Right renal cortex interstitium (tissue), 3 donors: ENCODE results near the gene SUN3. TPM values are rescaled to one million over a fixed set of nuclear protein-coding genes. Genes with fewer than 3 reads are reported as not detected.
A peak's percentile ranks its signal among the peaks of the same experiment; 100 is the strongest.
"Not testable (repeated sequence)": the region's sequence is repeated elsewhere in the genome, so short reads cannot be mapped to it uniquely, and the experiment has no call there.

Experiments
- DNase-seq, 3 donors: peaks; one replicate each; pipeline ENCODE4 v3.0.0-alpha.2; 2013; ENCODE audit warnings: low read depth in 3 of 3, low spot score in 2 of 3
- polyA plus RNA-seq, 3 donors: library from polyadenylated mRNA; unstranded; fragments of 120-200 nt; gene quantifications; one replicate each; pipeline ENCODE4 v1.2.1, GENCODE V29; 2013; ENCODE audit not compliant: insufficient read length in 3 of 3

The SUN3 gene
- polyA plus RNA-seq, 3 donors: 0.11 to 0.37 TPM; not detected in 1

DNA sequence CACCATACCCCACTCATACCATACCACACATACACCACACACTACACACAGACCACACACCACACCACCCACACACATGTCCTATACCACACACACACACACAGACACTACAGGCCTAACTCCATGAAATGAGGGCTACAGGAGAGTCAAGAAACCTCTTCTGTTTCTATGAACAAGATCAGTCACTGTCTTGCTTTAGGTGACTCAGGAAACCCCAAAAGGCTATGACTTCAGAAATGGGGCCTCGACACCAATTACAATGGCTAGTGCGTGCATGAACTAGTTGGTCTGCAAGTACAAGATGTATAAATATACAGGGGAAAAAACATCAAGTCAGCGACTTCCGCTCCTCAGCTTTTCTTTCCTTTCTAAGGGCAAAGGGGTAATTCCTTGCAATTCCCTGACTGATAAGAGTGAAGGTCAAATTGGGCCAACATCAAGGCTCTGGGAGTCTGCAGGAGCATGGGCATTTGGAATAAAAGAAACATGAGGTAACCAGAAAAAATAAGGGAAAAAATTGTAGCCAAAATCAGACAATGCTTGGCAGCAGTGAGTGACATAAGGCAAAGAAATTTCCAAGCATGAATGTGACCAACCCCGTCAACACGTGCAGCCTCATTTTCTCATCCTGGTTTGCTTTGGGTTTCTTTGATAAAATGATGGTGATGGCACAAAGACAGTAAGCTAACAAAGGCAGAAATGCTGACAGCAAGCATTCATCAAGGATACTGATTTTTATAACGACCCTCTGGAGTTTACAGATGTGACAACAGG, 82.1 kb downstream of the SUN3 start:
- DNase-seq: no peak

DNA sequence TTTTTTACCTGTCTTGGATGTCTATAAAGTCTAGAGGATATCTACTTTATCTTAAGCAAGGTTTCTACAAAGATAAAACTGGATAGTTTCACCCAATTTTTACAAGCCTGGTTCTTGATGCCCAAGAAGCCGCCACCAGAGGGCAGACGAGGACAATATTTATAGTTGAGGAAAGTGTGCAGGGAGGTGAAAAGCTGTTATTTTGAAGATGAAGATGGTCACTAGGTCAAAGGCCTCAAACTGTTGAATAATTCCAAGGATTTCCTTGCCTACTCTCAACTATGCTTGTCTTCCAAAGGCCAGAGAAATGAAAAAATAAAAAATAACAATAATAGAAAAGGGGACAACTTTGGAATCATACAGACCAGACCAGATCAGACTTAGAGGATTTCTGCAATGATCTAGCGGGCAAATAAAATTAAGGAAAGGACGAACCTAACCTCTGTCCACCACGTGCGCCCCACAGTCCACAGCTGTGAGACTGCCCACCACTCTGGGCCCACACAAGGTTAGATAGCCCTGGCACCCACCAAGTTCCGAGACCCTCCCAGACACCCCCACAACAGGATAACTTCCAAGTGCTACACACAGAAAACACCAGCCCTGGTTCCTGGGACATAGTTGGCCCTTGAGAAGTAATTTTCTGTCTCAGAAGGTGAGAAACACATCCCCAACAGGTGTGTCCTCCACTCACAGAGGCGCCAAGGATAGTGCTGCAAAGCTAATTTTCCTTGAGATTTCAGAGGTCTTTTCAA, 83.5 kb downstream of the SUN3 start:
- DNase-seq: peak in 2 of 3 donors; percentile 36 to 44

DNA sequence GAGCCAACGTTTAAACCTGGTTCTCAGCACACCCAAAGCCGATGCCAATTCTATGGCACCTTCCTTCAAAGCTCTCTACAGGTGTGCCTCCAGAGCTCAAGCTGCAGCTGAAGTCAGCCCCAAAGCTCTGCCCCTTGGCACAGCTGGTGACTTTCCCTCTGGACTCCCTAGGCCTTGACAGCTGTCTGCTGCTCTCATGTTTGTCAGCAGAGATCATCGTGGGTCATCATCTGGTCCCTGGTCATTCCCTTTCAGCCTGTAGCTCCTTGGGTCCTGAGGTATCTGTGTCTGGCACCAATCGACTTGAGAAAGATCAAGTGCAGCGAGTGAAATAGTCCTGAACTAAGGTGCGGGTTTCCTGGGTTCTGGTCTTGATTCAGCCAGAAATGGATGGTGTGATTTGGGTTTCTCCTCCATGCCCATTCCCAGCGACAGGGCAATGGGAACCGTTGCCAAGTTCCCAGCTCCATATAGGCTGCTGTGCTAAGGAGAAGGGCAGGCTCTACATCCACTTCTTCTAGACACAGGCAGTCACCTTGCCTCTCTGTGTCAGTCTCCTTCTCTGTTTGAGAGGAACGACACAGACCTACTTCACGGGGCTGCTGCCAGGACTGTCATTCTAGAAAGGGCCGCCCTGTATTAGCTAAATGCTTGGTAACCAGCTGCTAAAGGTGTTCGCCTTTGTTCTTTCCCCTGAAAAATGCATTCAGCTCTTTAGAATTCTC, 84.2 kb downstream of the SUN3 start:
- DNase-seq: no peak

DNA sequence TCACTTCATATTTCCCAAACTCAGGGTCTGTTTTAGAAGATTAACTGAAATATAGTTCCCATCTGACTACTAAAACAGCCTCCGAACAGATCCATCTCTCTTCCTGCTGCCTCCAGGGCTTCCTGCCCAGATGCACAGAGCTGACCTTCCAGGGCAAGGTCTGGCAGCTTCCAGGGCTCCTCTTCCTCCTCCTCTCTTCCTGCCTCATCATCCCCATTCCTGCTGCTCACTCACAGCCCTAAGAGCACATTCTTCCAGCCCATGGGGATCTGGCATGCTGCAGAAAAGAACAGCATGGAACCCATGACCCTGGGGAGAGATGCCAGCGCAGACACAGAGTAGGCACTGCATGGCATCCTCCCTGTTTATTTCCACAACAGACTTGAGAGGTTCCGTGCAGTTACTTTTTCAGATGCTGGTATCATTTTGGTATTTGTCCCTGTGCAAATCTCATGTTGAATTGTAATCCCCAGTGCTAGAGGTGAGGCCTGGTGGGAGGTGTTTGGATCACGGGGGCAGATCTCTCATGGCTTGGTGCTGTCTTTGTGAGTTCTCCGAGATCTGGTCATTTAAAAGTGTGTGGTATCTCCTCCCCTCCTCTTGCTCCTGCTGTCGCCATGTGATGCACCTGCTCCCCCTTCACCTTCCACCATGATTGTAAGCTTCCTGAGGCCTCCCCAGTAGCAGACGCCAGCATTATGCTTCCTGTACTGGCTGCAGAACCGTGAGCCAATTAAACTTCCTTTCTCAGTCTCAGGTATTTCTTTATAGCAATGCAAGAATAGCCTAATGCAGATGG, 85.0 kb downstream of the SUN3 start:
- DNase-seq: no peak

DNA sequence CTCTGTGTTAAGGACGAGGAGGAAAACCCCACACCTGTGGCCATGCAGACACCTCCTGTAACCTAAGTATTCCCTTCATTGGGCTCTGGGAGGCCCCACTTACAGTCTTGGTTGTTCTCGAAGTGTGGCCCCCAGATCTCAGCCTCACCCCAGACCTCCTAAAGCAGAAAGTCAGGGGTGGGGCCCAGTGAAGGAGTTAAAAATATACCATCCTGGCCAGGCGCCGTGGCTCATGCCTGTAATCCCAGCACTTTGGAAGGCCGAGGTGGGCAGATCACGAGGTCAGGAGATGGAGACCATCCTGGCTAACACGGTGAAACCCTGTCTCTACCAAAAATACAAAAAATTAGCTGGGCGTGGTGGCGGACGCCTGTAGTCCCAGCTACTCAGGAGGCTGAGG, 86.3 kb downstream of the SUN3 start:
- not testable (repeated sequence) for DNase-seq

DNA sequence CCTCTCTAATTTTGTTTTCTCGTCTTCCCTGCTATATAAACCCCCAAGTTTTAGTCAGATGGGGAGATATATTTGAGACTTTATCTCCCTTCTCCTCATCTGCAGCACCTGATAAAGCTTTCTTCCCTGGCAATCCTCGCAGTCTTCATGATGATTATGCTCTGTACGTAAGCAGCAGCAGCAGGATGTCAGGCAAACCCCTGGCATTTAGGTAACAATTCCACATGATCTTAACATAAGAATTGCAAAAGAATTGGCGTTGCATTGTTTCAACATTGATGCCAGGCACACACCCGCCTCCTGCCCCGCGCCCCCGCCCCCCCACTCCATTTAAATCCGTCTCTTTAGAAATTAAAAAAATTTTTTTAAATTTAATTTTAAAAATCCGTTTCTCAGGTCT, 86.8 kb downstream of the SUN3 start:
- no peak for DNase-seq

DNA sequence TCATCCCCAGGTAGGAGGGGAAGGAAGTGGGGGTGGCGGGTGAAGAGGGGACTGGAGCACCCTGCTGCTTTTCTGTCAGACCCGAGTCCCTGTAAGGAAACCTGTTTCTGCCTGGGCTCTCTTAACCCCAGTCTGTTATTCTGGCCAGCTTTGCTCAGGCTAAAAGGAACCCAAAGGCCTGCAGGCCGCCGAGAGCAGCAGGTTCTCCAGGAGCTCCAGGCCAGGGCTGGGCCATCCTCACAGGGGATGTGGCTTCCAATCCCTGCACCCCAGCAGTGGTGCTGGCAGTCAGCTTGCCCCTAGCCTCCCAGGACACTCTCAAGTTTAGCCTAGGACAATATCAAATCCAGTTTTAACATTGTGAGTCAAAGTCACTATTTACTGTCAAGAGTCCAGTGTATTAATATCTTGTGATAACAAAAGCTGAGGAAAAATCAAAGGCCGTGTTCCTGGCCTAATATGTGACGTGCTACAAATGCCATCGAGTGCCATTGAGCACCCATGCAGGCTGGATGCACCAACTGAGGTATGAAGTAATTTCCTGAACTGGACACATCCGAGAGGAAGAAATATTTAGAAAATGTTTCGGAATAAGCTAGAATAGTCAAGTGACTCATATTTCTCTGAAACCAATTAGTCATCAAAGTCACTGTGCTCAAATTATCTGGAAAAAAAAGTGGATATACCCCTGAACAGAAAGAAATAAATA, 87.6 kb downstream of the SUN3 start:
- DNase-seq: no peak

DNA sequence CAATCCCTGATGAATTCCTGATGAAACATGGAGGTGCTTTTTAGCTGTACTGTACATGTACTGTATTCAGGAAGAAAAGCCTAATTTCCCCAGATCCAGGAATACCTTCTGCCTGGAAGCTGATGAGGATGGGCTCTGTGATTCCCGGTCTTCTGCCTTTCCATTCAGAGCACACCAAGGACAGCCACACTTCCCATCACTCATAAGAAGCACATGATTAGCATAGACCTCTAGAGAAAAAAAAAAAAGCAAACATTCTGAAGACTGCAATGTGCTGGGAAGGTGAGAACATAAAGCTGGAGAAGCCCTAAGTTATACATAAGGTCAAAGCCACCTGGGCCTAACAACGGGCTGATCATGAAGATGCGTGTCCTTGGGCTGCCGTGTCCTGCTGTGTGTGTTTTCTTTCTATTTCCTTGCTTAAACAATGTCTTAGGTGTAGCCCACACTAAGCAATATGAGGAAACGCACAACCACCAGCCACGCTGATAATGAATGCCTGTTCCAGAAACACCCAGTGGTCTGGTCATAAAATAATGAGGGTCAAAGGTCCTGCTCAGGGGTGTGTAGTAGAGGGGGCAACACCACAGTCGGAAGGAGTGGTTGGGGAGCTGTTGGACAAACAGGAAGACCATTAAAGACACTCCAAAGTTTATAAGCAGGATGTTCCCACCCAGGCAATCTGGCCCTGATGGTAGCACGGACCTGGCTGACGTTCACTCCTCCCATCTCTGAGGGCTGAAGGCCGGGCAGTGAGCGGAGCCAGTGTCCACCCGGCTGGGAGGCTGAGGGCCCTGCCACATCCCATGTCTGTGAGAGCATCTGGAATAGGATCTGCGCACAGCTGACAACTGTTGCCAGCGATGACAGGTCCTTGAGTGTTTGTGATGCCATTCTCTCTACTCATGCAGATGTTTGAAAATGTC, 88.6 kb downstream of the SUN3 start:
- no peak for DNase-seq

DNA sequence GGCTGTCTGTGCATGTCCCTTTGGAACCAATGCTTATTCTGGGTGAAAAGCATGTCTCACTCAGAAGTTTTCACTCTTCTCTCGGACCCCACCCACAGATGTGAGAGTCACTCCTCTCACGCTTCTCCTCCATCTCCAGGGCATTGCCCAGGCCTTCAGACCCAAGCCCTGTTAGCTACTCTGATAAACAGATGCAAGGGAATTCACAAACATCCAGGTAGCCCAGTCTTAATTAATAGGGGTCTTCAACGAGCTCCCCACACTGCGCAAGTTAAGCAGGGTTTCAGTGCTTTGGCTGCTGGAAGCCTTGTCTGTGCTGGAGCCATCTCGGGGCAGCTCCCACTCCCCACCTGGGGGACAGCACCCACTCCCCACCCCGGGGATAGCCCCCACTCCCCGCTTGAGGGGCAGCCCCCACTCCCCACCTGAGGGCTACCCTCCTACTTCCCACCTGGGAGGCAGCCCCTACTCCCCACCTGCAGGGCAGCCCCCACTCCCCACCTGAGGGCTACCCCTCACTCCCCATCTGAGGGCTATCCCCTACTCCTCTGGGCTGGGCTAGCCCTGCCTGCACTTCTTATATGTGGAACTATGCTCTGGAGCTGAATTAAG, 89.4 kb downstream of the SUN3 start:
- DNase-seq: no peak

DNA sequence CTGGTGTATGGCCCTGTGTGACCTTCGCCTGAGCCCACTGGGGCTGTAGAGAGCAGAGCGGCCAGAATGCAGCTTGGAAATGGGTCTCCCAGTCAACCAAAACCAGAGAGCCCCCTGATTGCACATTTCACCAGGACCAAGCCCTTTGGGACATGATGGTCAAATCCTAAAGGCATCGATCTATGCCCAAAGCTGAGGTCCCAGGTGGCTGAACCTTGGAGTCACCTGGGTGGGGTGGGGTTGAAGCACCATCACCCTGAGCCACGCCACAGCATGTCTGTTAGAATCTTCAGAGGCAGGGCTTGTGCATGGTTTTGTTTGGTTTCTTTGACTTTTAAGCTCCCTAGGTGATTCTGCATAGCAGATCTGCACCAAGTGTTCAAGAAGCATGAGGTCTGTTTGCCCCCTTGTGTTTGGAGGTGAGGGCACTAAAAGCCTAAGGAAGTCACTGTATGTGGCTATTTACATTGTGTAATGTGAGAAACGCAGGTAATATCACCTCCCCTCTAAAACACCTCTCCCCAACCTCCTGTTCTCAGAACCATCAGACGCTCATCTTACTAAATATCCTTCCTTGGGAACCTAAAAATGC, 90.2 kb downstream of the SUN3 start:
- DNase-seq: no peak

DNA sequence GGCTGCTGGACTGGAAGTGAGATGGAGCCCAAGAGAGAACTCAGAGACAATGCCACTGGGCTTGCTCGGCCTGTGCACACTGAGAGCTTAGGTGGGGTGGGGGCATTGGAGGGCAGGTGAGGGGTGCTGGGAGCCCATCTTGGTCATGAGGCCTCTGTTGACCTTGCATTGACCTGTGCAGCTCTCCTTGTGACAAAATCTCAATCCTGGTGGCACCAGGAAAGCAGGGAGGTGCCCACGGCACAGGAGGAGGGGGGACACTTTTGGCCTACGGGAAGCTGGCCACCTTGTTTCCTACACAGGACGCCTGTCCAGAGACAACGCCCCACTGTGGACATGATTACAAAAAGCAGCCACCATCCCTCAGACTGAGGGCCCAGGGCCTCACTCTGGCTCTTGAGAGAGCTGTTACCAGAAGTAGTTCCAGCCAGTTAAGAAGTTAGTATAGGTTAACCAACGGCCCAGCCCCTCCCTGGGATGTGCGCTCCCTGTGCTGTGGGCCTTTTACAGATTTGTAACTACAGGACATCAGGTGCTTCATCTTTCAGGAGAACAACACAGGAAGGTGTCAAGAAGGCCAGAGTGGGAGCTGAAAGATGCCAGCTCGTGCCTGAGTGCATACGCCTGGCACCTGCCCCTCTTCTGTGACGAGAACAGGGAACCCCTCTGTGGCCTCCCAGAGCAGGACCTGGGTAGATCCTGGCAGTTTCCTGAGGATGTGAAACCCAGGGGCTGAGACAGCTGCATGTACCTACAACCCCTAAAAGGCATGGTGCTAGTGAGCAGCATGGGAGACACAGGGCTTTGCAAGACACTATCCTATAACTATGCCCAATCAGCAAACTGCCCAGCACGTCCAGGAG, 91.0 kb downstream of the SUN3 start:
- no peak for DNase-seq

Other genes with a start within 250 kb of the SUN3 start
- under 1 TPM; 0.17 to 0.25 (median 0.21) TPM for gene PKD1L1, start 80.6 kb downstream of the SUN3 start, polyA plus RNA-seq
- gene HUS1, start 49.5 kb downstream of the SUN3 start, polyA plus RNA-seq: 10 to 100 TPM; 18.2 to 20.3 (median 19.1) TPM
- under 1 TPM; 0.47 to 0.67 (median 0.50) TPM for gene C7orf57, start 6.4 kb upstream of the SUN3 start, polyA plus RNA-seq
- gene UPP1, start 60.2 kb upstream of the SUN3 start, polyA plus RNA-seq: 10 to 100 TPM; 10.9 to 13.0 (median 10.9) TPM
- under 1 TPM; 0.53 to 0.86 (median 0.69) TPM for gene ABCA13, start 142.4 kb upstream of the SUN3 start, polyA plus RNA-seq